ENCODE results near the gene SEZ6L2. TPM values are rescaled to one million over a fixed set of nuclear protein-coding genes. Genes with fewer than 3 reads are reported as not detected.

The SEZ6L2 gene
- total and polyA plus RNA-seq, 2 of the 13 experiments (the other 11 are each of a cell fraction or from before 2014, with no cell fraction given) = 14.9 to 16.9 TPM

DNA sequence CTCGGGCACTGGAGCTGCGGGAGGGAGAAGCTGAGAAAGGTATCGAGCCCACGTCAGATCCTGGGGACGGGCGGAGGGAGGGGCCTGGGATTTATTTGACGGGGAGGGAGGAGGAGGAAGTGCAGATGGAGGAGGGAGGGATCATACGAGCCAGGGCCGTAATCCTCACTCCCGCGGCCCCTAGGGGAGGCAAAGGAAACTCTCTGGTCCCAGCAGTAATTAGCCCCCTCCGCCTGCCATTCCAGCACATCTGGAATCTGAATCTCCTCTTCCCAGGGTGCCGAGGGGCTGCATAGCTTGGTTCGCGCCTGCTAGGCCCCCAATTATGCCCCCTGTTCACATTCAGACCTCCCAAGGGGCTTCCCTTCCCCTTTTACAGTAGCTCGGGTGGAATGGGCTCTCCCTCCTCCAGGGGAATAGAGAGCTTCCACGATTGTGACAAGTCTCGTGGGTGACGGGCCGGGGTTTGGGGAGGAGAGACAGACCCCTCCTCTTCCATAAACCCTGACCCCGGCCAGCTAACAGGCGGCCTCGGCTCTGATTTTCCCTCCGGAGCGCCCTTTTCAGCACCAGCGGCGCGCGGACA, at the start of gene SEZ6L2 (continued):
- TF ChIP-seq KAT7 (CRISPR knock-in tag; IDR thresholded peaks at IDR 0.05; ENCODE audit: borderline replicate concordance) (no peak), NFIB (CRISPR knock-in tag; IDR thresholded peaks at IDR 0.05; ENCODE audit: borderline replicate concordance) (no peak), KLF11 (CRISPR knock-in tag; IDR thresholded peaks at IDR 0.05) (no peak; the same call in none of the 2 replicates), PTBP1 (IDR thresholded peaks at IDR 0.05; ENCODE audit: low read depth, low read length, poor library complexity, severe bottlenecking) (no peak), ELF4 (CRISPR knock-in tag; IDR thresholded peaks at IDR 0.05; ENCODE audit: borderline replicate concordance) (peak; percentile 72; the same call in 1 of the 2 replicates), ZNF569 (CRISPR knock-in tag; IDR thresholded peaks at IDR 0.05; ENCODE audit: borderline replicate concordance) (no peak), ZNF83 (CRISPR knock-in tag; IDR thresholded peaks at IDR 0.05; ENCODE audit: borderline replicate concordance) (peak; percentile 77), SSRP1 (CRISPR knock-in tag; IDR thresholded peaks at IDR 0.05) (no peak), MLLT10 (CRISPR knock-in tag; IDR thresholded peaks at IDR 0.05) (no peak), ATF7 (IDR thresholded peaks at IDR 0.05) (no peak), ATF7 (CRISPR knock-in tag; IDR thresholded peaks at IDR 0.05) (no peak), ZNF501 (CRISPR knock-in tag; IDR thresholded peaks at IDR 0.05) (0 out of 2 replicates have a peak, but pooled peaks have one; percentile 82), ZNF7 (CRISPR knock-in tag; IDR thresholded peaks at IDR 0.05) (peak; percentile 75; the same call in 1 of the 2 replicates), ZNF260 (CRISPR knock-in tag; IDR thresholded peaks at IDR 0.05; ENCODE audit: borderline replicate concordance, low read depth) (no peak), MEF2D (CRISPR knock-in tag; IDR thresholded peaks at IDR 0.05) (peak; percentile 20; the same call in 1 of the 2 replicates), SIX4 (CRISPR knock-in tag; IDR thresholded peaks at IDR 0.05) (no peak), ZNF670 (CRISPR knock-in tag; IDR thresholded peaks at IDR 0.05; ENCODE audit: borderline replicate concordance) (0 out of 2 replicates have a peak, but pooled peaks have one; percentile 24)
- TF ChIP-seq, protein P1, sequence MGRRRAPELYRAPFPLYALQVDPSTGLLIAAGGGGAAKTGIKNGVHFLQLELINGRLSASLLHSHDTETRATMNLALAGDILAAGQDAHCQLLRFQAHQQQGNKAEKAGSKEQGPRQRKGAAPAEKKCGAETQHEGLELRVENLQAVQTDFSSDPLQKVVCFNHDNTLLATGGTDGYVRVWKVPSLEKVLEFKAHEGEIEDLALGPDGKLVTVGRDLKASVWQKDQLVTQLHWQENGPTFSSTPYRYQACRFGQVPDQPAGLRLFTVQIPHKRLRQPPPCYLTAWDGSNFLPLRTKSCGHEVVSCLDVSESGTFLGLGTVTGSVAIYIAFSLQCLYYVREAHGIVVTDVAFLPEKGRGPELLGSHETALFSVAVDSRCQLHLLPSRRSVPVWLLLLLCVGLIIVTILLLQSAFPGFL (CRISPR knock-in tag; IDR thresholded peaks at IDR 0.05) = 0 out of 2 replicates have a peak, but pooled peaks have one; percentile 42
- TF ChIP-seq, protein P2, sequence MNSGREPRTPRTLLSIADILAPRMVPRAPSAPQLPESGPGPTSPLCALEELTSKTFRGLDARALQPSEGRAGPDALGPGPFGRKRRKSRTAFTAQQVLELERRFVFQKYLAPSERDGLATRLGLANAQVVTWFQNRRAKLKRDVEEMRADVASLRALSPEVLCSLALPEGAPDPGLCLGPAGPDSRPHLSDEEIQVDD (CRISPR knock-in tag; IDR thresholded peaks at IDR 0.05; ENCODE audit: borderline replicate concordance) = no peak
- TF ChIP-seq, protein P3, sequence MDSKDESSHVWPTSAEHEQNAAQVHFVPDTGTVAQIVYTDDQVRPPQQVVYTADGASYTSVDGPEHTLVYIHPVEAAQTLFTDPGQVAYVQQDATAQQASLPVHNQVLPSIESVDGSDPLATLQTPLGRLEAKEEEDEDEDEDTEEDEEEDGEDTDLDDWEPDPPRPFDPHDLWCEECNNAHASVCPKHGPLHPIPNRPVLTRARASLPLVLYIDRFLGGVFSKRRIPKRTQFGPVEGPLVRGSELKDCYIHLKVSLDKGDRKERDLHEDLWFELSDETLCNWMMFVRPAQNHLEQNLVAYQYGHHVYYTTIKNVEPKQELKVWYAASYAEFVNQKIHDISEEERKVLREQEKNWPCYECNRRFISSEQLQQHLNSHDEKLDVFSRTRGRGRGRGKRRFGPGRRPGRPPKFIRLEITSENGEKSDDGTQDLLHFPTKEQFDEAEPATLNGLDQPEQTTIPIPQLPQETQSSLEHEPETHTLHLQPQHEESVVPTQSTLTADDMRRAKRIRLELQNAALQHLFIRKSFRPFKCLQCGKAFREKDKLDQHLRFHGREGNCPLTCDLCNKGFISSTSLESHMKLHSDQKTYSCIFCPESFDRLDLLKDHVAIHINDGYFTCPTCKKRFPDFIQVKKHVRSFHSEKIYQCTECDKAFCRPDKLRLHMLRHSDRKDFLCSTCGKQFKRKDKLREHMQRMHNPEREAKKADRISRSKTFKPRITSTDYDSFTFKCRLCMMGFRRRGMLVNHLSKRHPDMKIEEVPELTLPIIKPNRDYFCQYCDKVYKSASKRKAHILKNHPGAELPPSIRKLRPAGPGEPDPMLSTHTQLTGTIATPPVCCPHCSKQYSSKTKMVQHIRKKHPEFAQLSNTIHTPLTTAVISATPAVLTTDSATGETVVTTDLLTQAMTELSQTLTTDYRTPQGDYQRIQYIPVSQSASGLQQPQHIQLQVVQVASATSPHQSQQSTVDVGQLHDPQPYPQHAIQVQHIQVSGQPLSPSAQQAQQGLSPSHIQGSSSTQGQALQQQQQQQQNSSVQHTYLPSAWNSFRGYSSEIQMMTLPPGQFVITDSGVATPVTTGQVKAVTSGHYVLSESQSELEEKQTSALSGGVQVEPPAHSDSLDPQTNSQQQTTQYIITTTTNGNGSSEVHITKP (CRISPR knock-in tag; IDR thresholded peaks at IDR 0.05; ENCODE audit: low read depth) = peak; percentile 61; the same call in 1 of the 2 replicates
- TF ChIP-seq, protein P4, sequence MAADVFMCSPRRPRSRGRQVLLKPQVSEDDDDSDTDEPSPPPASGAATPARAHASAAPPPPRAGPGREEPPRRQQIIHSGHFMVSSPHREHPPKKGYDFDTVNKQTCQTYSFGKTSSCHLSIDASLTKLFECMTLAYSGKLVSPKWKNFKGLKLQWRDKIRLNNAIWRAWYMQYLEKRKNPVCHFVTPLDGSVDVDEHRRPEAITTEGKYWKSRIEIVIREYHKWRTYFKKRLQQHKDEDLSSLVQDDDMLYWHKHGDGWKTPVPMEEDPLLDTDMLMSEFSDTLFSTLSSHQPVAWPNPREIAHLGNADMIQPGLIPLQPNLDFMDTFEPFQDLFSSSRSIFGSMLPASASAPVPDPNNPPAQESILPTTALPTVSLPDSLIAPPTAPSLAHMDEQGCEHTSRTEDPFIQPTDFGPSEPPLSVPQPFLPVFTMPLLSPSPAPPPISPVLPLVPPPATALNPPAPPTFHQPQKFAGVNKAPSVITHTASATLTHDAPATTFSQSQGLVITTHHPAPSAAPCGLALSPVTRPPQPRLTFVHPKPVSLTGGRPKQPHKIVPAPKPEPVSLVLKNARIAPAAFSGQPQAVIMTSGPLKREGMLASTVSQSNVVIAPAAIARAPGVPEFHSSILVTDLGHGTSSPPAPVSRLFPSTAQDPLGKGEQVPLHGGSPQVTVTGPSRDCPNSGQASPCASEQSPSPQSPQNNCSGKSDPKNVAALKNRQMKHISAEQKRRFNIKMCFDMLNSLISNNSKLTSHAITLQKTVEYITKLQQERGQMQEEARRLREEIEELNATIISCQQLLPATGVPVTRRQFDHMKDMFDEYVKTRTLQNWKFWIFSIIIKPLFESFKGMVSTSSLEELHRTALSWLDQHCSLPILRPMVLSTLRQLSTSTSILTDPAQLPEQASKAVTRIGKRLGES (CRISPR knock-in tag; IDR thresholded peaks at IDR 0.05; ENCODE audit: borderline replicate concordance) = peak; percentile 92

Data from HepG2 (cell line).